ENCODE results near the gene SYT8. TPM values are rescaled to one million over a fixed set of nuclear protein-coding genes. Genes with fewer than 3 reads are reported as not detected.

Gene SYT8
- total and polyA plus RNA-seq, 10 donors, result 0.83 TPM; not detected in 9

- no peak for DNase-seq
- TF ChIP-seq POLR2AphosphoS5 (IDR thresholded peaks at IDR 0.05) (no peak), POLR2A (IDR thresholded peaks at IDR 0.05) (peak in 1 of 3 donors; percentile 9)
- TF ChIP-seq, protein P1, sequence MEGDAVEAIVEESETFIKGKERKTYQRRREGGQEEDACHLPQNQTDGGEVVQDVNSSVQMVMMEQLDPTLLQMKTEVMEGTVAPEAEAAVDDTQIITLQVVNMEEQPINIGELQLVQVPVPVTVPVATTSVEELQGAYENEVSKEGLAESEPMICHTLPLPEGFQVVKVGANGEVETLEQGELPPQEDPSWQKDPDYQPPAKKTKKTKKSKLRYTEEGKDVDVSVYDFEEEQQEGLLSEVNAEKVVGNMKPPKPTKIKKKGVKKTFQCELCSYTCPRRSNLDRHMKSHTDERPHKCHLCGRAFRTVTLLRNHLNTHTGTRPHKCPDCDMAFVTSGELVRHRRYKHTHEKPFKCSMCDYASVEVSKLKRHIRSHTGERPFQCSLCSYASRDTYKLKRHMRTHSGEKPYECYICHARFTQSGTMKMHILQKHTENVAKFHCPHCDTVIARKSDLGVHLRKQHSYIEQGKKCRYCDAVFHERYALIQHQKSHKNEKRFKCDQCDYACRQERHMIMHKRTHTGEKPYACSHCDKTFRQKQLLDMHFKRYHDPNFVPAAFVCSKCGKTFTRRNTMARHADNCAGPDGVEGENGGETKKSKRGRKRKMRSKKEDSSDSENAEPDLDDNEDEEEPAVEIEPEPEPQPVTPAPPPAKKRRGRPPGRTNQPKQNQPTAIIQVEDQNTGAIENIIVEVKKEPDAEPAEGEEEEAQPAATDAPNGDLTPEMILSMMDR (IDR thresholded peaks at IDR 0.05 in 8 of 11, conservative IDR thresholded peaks at IDR 0.05 in 3 of 11), result no peak
- no peak overlapping the region for H3K4me3 ChIP-seq
- WGBS, 5 donors, result 93 to 98% (median 94%) methylated on average over 1 of the region's 1 CpG
- peaks cover 28 to 84% (median 67%) of the 10 kb centered on the region in 6 donors for H3K4me1 ChIP-seq
- intact Hi-C loops (cut with DNase I; ENCODE audit: low total_unique reads), result no loop called here
- no peak overlapping the region for H3K27ac ChIP-seq
- peaks cover 0 to 58% (median 5%) of the 10 kb centered on the region in 6 donors for H3K36me3 ChIP-seq
- no peaks in the 10 kb centered on the region for H3K9me3 ChIP-seq
- no peaks in the 10 kb centered on the region for H3K27me3 ChIP-seq (replicated peaks in 1 of 7)
Measured at GRCh38 chr11:1860108-1860507, 25.3 kb downstream of the SYT8 start.

DNA sequence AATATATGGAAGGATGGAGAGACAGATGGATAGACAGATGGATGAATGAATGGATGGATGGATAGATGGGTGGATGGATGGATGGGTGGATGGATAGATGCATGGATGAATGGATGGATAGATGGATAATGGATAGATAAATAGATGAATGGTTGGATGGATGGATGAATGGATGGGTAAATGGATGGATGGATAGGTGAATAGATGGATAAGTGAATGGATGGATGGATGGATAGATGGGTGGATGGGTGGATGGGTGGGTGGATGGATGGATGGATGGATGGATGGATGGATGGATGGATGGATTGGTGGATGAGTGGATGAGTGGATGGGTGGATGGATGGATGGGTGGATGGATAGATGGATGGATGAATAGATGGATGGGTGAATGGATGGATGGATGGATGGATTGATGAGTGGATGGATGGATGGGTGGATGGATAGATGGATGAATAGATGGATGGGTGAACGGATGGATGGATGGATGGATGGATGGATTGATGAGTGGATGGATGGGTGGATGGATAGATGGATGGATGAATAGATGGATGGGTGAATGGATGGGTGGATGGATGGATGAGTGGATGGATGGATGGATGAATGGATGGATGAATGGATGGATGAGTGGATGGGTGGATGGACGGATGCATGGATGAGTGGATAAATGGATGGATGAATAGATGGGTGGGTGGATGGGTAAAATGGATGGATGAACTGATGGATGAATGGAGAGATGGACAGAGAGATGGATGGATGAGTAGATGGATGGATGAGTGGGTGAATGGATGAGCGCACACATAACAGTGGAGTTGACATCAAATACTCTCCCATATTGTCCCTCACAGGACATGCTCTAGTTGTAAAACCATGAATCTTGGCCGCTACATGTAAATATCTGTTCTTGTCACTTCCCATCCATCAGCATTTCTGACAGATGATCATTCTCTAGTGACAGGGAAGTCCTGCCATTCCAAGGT, 26.9 kb downstream of the SYT8 start:
- peaks cover 17 to 84% (median 67%) of the 10 kb centered on the region in 6 donors for H3K4me1 ChIP-seq
- DNase-seq, result no peak
- H3K9me3 ChIP-seq, result no peaks in the 10 kb centered on the region
- H3K36me3 ChIP-seq, result peaks cover 0 to 62% (median 5%) of the 10 kb centered on the region in 6 donors
- H3K4me3 ChIP-seq, result no peak overlapping the region
- no peaks in the 10 kb centered on the region for H3K27me3 ChIP-seq (replicated peaks in 1 of 7)
- TF ChIP-seq, protein P1 (IDR thresholded peaks at IDR 0.05 in 8 of 11, conservative IDR thresholded peaks at IDR 0.05 in 3 of 11), result no peak
- H3K27ac ChIP-seq, result peak overlapping the region in 2 of 8 donors; percentile 83 to 86
- intact Hi-C loops (cut with DNase I; ENCODE audit: low total_unique reads), result no loop called here
- 92 to 100% (median 95%) methylated on average over 4 of the region's 4 CpGs for WGBS, 5 donors

GRCh38 chr11:1862588-1863351, 28.0 kb downstream of the SYT8 start:
- peaks cover 12 to 84% (median 68%) of the 10 kb centered on the region in 6 donors for H3K4me1 ChIP-seq
- TF ChIP-seq POLR2A (IDR thresholded peaks at IDR 0.05), result no peak
- TF ChIP-seq, protein P1 (IDR thresholded peaks at IDR 0.05 in 8 of 11, conservative IDR thresholded peaks at IDR 0.05 in 3 of 11), result no peak
- no peak for TF ChIP-seq POLR2AphosphoS5 (IDR thresholded peaks at IDR 0.05)
- 75 to 95% (median 86%) methylated on average over 13 to 14 of the region's 14 CpGs for WGBS, 5 donors
- peak overlapping the region in 1 of 8 donors; percentile 71 for H3K4me3 ChIP-seq
- peaks cover 0 to 63% (median 5%) of the 10 kb centered on the region in 6 donors for H3K36me3 ChIP-seq
- intact Hi-C loops (cut with DNase I; ENCODE audit: low total_unique reads), result no loop called here
- peak overlapping the region; percentile 35 to 86 (median 74) for H3K27ac ChIP-seq
- no peaks in the 10 kb centered on the region for H3K27me3 ChIP-seq (replicated peaks in 1 of 7)
- H3K9me3 ChIP-seq, result no peaks in the 10 kb centered on the region
- peak; percentile 73 for DNase-seq
